ENCODE data around the gene HOXB2.

Gene HOXB2

GRCh38 chr17:48545022-48545375, at the start of gene HOXB2:
Gene HOXB2 (minus strand): TSS chr17:48545109. CDS start chr17:48544911, 198 bp downstream.
- DNase-seq, result no peak

DNA sequence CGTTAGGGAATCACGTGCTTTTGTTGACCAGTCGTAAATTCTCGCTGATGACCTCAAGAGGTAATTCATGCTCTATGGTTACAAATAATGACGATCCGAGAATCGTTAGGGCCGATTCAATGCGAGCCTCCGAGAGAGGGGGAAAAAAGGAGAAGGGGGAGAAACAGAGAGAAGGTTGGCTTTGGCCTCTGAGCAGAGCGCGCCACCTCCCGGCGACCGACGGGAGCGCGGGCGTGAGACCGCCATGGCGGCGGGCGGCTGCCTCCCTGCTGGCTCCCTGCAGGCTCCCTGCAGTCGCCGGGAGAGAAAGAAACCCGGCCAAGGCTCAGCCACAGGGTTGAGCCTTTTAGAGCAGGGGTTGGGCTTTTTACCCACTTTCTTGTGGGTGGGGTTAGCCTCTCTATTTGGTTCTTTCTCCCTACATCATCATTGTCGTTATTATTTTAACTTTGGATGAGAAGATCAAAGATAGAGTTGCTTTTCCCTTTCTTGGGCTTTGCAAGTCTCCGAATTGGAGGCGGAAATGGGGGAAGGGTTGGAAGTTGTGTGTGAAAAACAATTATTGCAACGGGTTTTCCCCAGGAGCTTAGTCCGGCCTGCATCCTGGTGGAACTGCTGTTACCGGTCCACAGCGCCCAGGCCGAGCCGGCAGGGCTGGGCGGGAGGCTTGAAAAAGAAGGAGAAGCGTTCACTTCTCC, 49.1 kb upstream of the HOXB2 start:
- DNase-seq, result peak; percentile 87 to 90

GRCh38 chr17:48593126-48593829, 48.4 kb upstream of the HOXB2 start, which contains the start of gene HOXB5:
Gene HOXB5 (minus strand): TSS chr17:48593779. CDS start chr17:48593682, 97 bp downstream.
- peak in 1 of 2 donors; percentile 45 for DNase-seq

GRCh38 chr17:48592577-48592976, 47.7 kb upstream of the HOXB2 start:
- DNase-seq, result peak in 1 of 2 donors; percentile 43

- DNase-seq, result no peak
These were observed 47.2 kb upstream of the HOXB2 start for GRCh38 chr17:48592057-48592514.

- no peak for DNase-seq
These were observed 46.5 kb upstream of the HOXB2 start for GRCh38 chr17:48591255-48592056.

- DNase-seq, result no peak
These were observed 45.8 kb upstream of the HOXB2 start for GRCh38 chr17:48590607-48591161.

- DNase-seq, result no peak
These were observed 45.1 kb upstream of the HOXB2 start, which contains the start of gene HOXB3 for GRCh38 chr17:48589831-48590606. Gene HOXB3 (minus strand): TSS chr17:48590241. CDS start chr17:48552474, 37,767 bp downstream.

- no peak for DNase-seq
These were observed 44.3 kb upstream of the HOXB2 start for GRCh38 chr17:48589060-48589830.

- no peak for DNase-seq
These were observed 43.6 kb upstream of the HOXB2 start for GRCh38 chr17:48588528-48588927.

DNA sequence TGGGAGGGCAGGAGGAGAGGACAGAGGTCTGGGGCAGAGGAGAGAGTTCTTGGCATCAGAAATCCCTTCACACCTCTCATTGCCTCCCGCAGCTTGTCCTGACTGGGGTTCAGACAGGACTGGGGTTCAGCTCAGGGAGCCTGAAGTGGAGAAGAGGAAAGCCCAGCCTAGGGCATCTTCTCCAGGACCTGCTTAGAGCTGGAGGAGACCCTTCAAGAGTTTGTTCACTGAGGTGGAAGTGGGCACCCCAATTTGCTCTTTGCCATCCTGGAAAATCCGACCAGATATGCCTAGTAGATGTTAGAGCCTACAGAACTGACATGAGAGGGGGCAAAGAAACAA, 43.1 kb upstream of the HOXB2 start:
- no peak for DNase-seq

- DNase-seq, result no peak
These were observed 42.6 kb upstream of the HOXB2 start for GRCh38 chr17:48587276-48588073.

DNA sequence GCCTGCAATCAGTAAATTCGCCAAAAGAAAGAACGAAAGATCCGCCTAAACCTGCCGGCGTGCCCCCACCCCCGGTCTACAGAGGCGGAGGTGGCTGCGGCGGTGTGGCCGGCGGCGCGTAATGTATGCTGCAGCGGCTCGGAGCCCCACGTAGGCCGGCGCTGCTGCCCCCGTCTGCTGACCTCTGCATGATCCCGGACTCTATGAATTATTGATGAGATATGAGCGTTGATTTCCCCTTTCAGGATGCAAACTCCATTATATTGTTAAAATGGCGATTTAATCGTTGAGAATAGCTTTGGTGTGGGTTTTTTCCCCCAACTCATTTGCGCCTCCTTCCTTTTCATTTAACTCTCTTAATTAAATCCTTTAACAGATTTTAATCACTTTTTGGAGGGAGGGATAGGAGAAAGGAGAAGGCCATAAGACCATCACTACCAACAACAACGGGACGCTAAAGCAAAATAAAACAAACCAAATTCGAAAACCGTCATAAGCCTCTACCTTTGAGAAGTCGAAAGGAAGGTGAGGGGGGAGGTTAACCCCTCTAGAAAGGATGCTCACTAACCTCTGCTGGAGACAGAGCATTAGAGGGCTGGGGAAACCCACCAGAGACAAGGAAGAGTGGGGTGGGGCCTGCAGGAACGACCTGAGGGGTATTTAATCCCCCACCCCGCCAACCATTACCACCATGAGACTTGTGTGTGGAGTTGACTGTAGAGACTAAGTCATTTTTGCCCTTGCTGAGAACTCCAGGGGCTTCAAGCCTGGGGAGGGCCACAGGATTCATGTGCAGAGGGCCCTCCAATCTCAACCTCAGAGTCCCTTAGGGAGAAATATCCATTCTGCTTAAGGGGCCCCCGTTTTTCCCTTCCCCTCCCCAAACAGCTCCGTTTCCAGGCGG, 41.7 kb upstream of the HOXB2 start:
- DNase-seq, result peak in 1 of 2 donors; percentile 49

GRCh38 chr17:48584223-48584741, 39.4 kb upstream of the HOXB2 start:
- DNase-seq, result no peak

- no peak for DNase-seq
These were observed 38.9 kb upstream of the HOXB2 start for GRCh38 chr17:48583708-48584222.

DNA sequence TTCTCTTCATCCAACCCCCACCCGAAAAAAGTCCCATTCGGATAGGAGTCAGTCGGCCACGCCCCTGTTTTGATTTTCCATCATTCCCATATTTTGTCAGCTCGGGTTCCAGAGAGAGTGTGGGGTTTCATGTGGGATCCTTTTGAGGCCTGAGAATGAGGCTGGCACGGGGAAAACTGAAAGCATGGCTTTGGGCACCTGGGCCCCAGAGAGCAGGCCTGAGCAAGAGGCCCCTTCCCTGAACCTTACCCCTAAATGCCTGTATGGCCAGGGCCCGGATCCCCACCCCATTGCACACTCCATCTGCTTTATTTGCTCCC, 37.8 kb upstream of the HOXB2 start:
- DNase-seq, result no peak

DNA sequence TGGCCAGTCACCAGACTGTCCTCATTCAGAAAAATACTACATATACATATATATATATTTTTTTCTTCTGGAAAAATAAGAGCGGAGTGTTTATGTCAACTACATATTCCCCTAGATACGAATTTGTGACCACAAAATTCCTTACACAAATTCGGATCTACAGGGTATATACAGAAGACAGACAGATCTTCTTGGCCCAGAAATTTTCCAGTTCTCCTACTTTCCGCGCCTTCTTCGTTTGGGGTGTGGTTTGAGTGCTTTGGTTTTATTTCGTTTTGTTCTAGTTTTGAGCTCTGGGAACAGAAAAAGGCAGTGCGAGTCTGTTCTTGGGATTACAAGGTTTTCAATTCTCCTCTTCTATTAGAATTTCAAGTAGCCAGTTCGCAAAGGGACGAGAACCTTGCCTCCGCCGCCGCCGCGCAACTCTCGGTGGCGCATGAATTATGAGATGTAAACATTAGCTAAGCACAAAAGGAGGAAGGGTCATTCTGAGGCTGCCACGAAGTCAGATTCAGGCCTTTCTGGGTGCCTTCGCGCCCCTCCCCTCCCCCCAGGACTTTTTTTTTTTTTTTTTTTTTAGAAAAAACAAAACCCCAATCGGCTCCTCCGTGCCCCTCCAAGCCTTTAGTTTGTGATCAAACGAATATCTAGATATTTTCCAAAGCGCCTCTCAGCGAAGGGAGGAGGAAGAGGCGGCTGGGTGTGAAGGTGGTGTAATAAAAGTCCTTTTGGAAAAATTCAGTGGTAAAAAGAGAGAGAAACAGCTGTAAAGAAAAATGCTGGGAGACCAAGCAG, 35.0 kb upstream of the HOXB2 start:
- DNase-seq, result no peak

DNA sequence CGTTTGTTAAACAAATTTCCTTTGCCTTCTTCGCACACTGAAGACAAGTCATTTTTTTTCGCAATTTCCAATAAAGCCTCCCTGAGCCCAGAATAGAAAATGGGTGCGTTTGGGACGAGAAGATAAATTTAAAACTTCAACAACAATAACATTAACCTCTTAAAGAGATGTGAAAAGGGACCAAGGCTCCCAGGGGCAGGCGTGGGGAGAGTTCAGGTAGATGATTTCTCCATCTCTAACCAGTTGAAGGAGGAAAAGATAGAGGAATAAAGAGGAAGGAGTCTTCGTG, 34.5 kb upstream of the HOXB2 start:
- no peak for DNase-seq
